BLaER1 (cell line): ENCODE results near the gene CAT.

ENCODE experiments used
- H3K27ac ChIP-seq: shearing (Covaris generic); formaldehyde crosslinking; 2 replicates; pipeline ENCODE4 v1.8.1; 2022
- H3K27me3 ChIP-seq: shearing (Covaris generic); formaldehyde crosslinking; 2 replicates; pipeline ENCODE4 v1.8.1; 2022
- H3K36me3 ChIP-seq: shearing (Covaris generic); formaldehyde crosslinking; 2 replicates; pipeline ENCODE4 v1.8.1; 2022
- H3K4me1 ChIP-seq: shearing (Covaris generic); formaldehyde crosslinking; 2 replicates; pipeline ENCODE4 v1.8.1; 2022
- H3K4me2 ChIP-seq: shearing (Covaris generic); formaldehyde crosslinking; 2 replicates; pipeline ENCODE4 v1.8.1; 2022
- H3K4me3 ChIP-seq: shearing (Covaris generic); formaldehyde crosslinking; 2 replicates; pipeline ENCODE4 v1.8.1; 2022
- H3K9ac ChIP-seq: shearing (Covaris generic); formaldehyde crosslinking; 2 replicates; pipeline ENCODE4 v1.8.1; 2022
- H3K9me3 ChIP-seq: shearing (Covaris generic); formaldehyde crosslinking; 2 replicates; pipeline ENCODE4 v1.8.1; 2022
- H4K20me1 ChIP-seq: shearing (Covaris generic); formaldehyde crosslinking; 2 replicates; pipeline ENCODE4 v1.8.1; 2022
- Cebpa-rat ChIP-seq: shearing (Covaris generic); IDR thresholded peaks from 2 replicates; pipeline ENCODE4 v1.8.1; 2022

Gene CAT

GRCh38 chr11:34502949-34503348 is 64.2 kb downstream of the CAT start:
- Histone ChIP-seq H3K4me1 (peaks cover 13% of the 10 kb centered on the region), H4K20me1 (no peaks in the 10 kb centered on the region), H3K4me2 (no peak overlapping the region), H3K9me3 (no peaks in the 10 kb centered on the region), H3K36me3 (no peaks in the 10 kb centered on the region), H3K27ac (no peak overlapping the region), H3K4me3 (no peak overlapping the region), H3K27me3 (no peaks in the 10 kb centered on the region), H3K9ac (no peak overlapping the region)
- no peak for TF ChIP-seq Cebpa-rat

GRCh38 chr11:34505874-34506273 is 67.1 kb downstream of the CAT start:
- Histone ChIP-seq H4K20me1 (no peaks in the 10 kb centered on the region), H3K36me3 (no peaks in the 10 kb centered on the region), H3K4me2 (no peak overlapping the region), H3K9ac (no peak overlapping the region), H3K4me1 (peaks cover 13% of the 10 kb centered on the region), H3K4me3 (no peak overlapping the region), H3K9me3 (no peaks in the 10 kb centered on the region), H3K27me3 (no peaks in the 10 kb centered on the region), H3K27ac (no peak overlapping the region)
- no peak for TF ChIP-seq Cebpa-rat

- no peaks in the 10 kb centered on the region for H3K9me3 ChIP-seq
- no peak overlapping the region for H3K27ac ChIP-seq
- no peaks in the 10 kb centered on the region for H4K20me1 ChIP-seq
- H3K9ac ChIP-seq = no peak overlapping the region
- no peaks in the 10 kb centered on the region for H3K27me3 ChIP-seq
- no peaks in the 10 kb centered on the region for H3K36me3 ChIP-seq
- H3K4me3 ChIP-seq = no peak overlapping the region
- peaks cover 1% of the 10 kb centered on the region for H3K4me1 ChIP-seq
- TF ChIP-seq Cebpa-rat = no peak
- no peak overlapping the region for H3K4me2 ChIP-seq
Observed at GRCh38 chr11:34507156-34507555, 68.4 kb downstream of the CAT start.

GRCh38 chr11:34507610-34508009 is 68.9 kb downstream of the CAT start:
- Histone ChIP-seq H3K9ac (no peak overlapping the region), H4K20me1 (no peaks in the 10 kb centered on the region), H3K27me3 (no peaks in the 10 kb centered on the region), H3K27ac (no peak overlapping the region), H3K4me2 (no peak overlapping the region), H3K4me1 (no peaks in the 10 kb centered on the region), H3K4me3 (no peak overlapping the region), H3K9me3 (no peaks in the 10 kb centered on the region), H3K36me3 (no peaks in the 10 kb centered on the region)
- TF ChIP-seq Cebpa-rat = no peak

- H3K9me3 ChIP-seq = no peaks in the 10 kb centered on the region
- H3K9ac ChIP-seq = no peak overlapping the region
- H4K20me1 ChIP-seq = no peaks in the 10 kb centered on the region
- H3K4me2 ChIP-seq = no peak overlapping the region
- no peaks in the 10 kb centered on the region for H3K4me1 ChIP-seq
- H3K4me3 ChIP-seq = no peak overlapping the region
- H3K27me3 ChIP-seq = no peaks in the 10 kb centered on the region
- H3K27ac ChIP-seq = no peak overlapping the region
- no peaks in the 10 kb centered on the region for H3K36me3 ChIP-seq
- TF ChIP-seq Cebpa-rat = no peak
Observed at GRCh38 chr11:34508524-34508923, 69.8 kb downstream of the CAT start.

- peaks cover under 1% of the 10 kb centered on the region for H3K4me1 ChIP-seq
- H3K36me3 ChIP-seq = no peaks in the 10 kb centered on the region
- no peaks in the 10 kb centered on the region for H3K27me3 ChIP-seq
- H3K9me3 ChIP-seq = no peaks in the 10 kb centered on the region
- no peak overlapping the region for H3K27ac ChIP-seq
- no peak for TF ChIP-seq Cebpa-rat
- H4K20me1 ChIP-seq = no peaks in the 10 kb centered on the region
- H3K4me2 ChIP-seq = no peak overlapping the region
- no peak overlapping the region for H3K4me3 ChIP-seq
- H3K9ac ChIP-seq = no peak overlapping the region
Observed at GRCh38 chr11:34509336-34509876, 70.7 kb downstream of the CAT start.

GRCh38 chr11:34510218-34510617 is 71.5 kb downstream of the CAT start:
- H3K27ac ChIP-seq = no peak overlapping the region
- no peak overlapping the region for H3K4me3 ChIP-seq
- H3K4me1 ChIP-seq = peaks cover 8% of the 10 kb centered on the region
- no peaks in the 10 kb centered on the region for H3K9me3 ChIP-seq
- no peaks in the 10 kb centered on the region for H4K20me1 ChIP-seq
- H3K36me3 ChIP-seq = no peaks in the 10 kb centered on the region
- no peak overlapping the region for H3K9ac ChIP-seq
- H3K4me2 ChIP-seq = no peak overlapping the region
- H3K27me3 ChIP-seq = no peaks in the 10 kb centered on the region
- TF ChIP-seq Cebpa-rat = no peak

- no peaks in the 10 kb centered on the region for H4K20me1 ChIP-seq
- TF ChIP-seq Cebpa-rat = no peak
- H3K27me3 ChIP-seq = no peaks in the 10 kb centered on the region
- no peaks in the 10 kb centered on the region for H3K9me3 ChIP-seq
- no peak overlapping the region for H3K9ac ChIP-seq
- H3K4me1 ChIP-seq = peaks cover 9% of the 10 kb centered on the region
- H3K27ac ChIP-seq = no peak overlapping the region
- H3K4me3 ChIP-seq = no peak overlapping the region
- no peak overlapping the region for H3K4me2 ChIP-seq
- H3K36me3 ChIP-seq = no peaks in the 10 kb centered on the region
Observed at GRCh38 chr11:34510673-34511072, 71.9 kb downstream of the CAT start.

GRCh38 chr11:34512840-34513681 is 74.3 kb downstream of the CAT start:
- Histone ChIP-seq H3K27ac (no peak overlapping the region), H3K4me1 (peaks cover 9% of the 10 kb centered on the region), H3K27me3 (no peaks in the 10 kb centered on the region), H3K9me3 (no peaks in the 10 kb centered on the region), H4K20me1 (no peaks in the 10 kb centered on the region), H3K4me3 (no peak overlapping the region), H3K4me2 (no peak overlapping the region), H3K36me3 (no peaks in the 10 kb centered on the region), H3K9ac (no peak overlapping the region)
- TF ChIP-seq Cebpa-rat = no peak

GRCh38 chr11:34513682-34514449 is 75.1 kb downstream of the CAT start, which contains the start of gene ELF5:
TSS of gene ELF5 (minus strand) at chr11:34513794. CDS start at chr11:34505749, 8,045 bp downstream.
- no peak for TF ChIP-seq Cebpa-rat
- Histone ChIP-seq H3K9me3 (no peaks in the 10 kb centered on the region), H3K27me3 (no peaks in the 10 kb centered on the region), H3K4me1 (peaks cover 9% of the 10 kb centered on the region), H3K4me2 (peak within 1 kb of the TSS; percentile 33), H3K4me3 (no peak within 1 kb of the TSS), H3K36me3 (no peaks in the 10 kb centered on the region), H4K20me1 (no peaks in the 10 kb centered on the region), H3K9ac (no peak within 1 kb of the TSS), H3K27ac (no peak within 1 kb of the TSS)
